Skeletal muscle tissue (tissue), 4 donors: ENCODE results near the gene TINAGL1. TPM values are rescaled to one million over a fixed set of nuclear protein-coding genes. Genes with fewer than 3 reads are reported as not detected.

Experiments
- H3K27ac ChIP-seq: one replicate; pipeline ENCODE4 v1.7.0; 2013; ENCODE audit warnings: mild to moderate bottlenecking, low read depth, low read length, inconsistent platforms
- H3K27me3 ChIP-seq, 3 donors: one replicate each; pipeline ENCODE4 v1.7.0; 2013; ENCODE audit warnings: low read length in 3 of 3; ENCODE audit not compliant: control insufficient read depth in 3 of 3, insufficient read depth in 3 of 3
- H3K36me3 ChIP-seq, 3 donors: one replicate each; pipeline ENCODE4 v1.7.0; 2013; ENCODE audit warnings: low read length in 3 of 3; ENCODE audit not compliant: control insufficient read depth in 3 of 3, insufficient read depth in 3 of 3
- H3K4me1 ChIP-seq, 3 donors: one replicate each; pipeline ENCODE4 v1.7.0; 2013; ENCODE audit warnings: low read length in 3 of 3, mild to moderate bottlenecking in 3 of 3; ENCODE audit not compliant: control insufficient read depth in 3 of 3, insufficient read depth in 3 of 3
- H3K4me3 ChIP-seq, 3 donors: one replicate each; pipeline ENCODE4 v1.7.0; 2013; ENCODE audit warnings: low read length in 3 of 3
- H3K9ac ChIP-seq, 3 donors: one replicate each; pipeline ENCODE4 v1.7.0; 2013; ENCODE audit warnings: low read length in 3 of 3, mild to moderate bottlenecking in 3 of 3, moderate library complexity in 2 of 3, low read depth in 1 of 3
- H3K9me3 ChIP-seq, 3 donors: one replicate each; pipeline ENCODE4 v1.7.0; 2013; ENCODE audit warnings: low read length in 3 of 3; ENCODE audit not compliant: control insufficient read depth in 3 of 3
- total RNA-seq: library from RNA; depleted of rRNA; stranded (reverse); fragments of >200 nt; gene quantifications from one replicate; pipeline ENCODE4 v1.2.3, GENCODE V29; 2014
- donor health status: Osteomylitis.

TINAGL1 gene
- total RNA-seq, 1 donor from 2014 or later, result 17.2 TPM

DNA sequence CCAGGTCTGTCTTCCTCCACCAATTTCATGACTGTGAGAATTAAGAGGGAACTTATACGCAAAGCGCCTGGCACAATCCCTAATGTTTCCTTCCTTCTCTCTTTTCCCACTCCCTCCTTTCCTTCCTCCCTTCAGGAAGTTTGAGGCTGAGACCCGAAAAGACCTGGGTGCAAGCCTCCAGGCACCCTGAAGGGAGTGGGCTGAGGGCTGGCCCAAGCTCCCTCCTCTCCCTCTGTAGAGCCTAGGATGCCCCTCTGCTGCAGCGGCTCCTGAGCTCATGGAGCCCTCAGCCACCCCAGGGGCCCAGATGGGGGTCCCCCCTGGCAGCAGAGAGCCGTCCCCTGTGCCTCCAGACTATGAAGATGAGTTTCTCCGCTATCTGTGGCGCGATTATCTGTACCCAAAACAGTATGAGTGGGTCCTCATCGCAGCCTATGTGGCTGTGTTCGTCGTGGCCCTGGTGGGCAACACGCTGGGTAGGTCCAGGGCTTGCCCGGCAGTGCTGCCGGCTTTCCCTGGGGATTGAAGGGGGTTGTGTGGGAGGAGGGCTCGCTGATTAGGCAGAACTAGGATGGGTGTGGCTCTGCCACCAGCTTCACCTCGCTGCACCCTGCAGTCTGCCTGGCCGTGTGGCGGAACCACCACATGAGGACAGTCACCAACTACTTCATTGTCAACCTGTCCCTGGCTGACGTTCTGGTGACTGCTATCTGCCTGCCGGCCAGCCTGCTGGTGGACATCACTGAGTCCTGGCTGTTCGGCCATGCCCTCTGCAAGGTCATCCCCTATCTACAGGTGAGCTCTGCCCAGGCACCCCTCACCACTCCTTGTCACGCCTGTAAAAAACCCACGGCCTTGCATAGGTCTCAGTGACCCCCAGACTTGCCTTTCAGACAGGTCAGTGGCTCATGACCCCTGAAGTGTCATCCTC, 42.9 kb downstream of the TINAGL1 start:
- peaks cover 34 to 37% (median 34%) of the 10 kb centered on the region in 3 donors for H3K27me3 ChIP-seq
- H3K4me1 ChIP-seq, result peaks cover 0 to 15% (median 14%) of the 10 kb centered on the region in 3 donors
- H3K9me3 ChIP-seq, result no peaks in the 10 kb centered on the region
- no peak overlapping the region for H3K4me3 ChIP-seq
- H3K9ac ChIP-seq, result no peak overlapping the region
- no peaks in the 10 kb centered on the region for H3K36me3 ChIP-seq
- no peak overlapping the region for H3K27ac ChIP-seq

DNA sequence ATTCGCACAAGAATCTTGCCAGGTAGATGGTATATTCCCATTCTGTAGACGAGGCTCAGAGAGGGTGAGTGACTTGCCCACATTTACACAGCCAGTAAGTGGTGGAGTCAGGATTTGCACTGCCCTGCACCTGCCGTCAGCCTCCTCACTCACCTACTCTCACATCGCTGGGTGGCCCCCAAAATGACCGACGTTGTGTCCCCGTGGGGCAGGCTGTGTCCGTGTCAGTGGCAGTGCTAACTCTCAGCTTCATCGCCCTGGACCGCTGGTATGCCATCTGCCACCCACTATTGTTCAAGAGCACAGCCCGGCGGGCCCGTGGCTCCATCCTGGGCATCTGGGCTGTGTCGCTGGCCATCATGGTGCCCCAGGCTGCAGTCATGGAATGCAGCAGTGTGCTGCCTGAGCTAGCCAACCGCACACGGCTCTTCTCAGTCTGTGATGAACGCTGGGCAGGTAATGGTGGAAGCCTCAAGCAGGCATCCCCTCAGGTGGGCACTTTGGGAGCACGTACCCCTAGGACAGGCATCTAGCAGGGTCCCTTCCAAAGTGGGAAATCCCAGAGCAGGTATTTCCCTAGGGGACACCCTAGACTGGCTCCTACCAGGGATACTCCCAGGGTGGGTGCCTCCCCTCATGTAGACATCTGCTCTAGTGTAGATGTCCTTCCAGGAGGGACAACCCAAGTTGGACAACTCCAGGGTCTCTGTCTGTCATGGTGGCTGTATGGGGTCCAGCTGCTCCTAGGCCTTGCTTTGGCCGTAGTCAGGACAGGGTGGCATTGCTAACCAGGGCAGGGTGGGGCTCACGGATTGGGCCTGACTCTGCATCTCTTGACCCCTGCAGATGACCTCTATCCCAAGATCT, 44.5 kb downstream of the TINAGL1 start:
- no peak overlapping the region for H3K4me3 ChIP-seq
- no peaks in the 10 kb centered on the region for H3K9me3 ChIP-seq
- no peaks in the 10 kb centered on the region for H3K36me3 ChIP-seq
- no peak overlapping the region for H3K9ac ChIP-seq
- peaks cover 29 to 37% (median 31%) of the 10 kb centered on the region in 3 donors for H3K27me3 ChIP-seq
- no peak overlapping the region for H3K27ac ChIP-seq
- H3K4me1 ChIP-seq, result peaks cover 0 to 12% (median 8%) of the 10 kb centered on the region in 3 donors

DNA sequence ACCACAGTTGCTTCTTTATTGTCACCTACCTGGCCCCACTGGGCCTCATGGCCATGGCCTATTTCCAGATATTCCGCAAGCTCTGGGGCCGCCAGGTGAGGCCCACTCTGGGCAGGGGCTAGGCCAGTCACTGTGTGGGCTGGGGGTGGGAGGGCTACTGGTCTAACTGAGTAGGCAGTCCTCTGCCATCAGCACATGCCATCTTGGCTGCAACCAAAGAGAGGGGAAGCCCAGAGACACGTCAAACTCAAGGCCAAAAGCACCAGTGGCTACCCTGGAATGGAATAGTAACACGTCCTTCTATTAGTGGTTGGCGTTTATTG, 45.1 kb downstream of the TINAGL1 start:
- no peaks in the 10 kb centered on the region for H3K9me3 ChIP-seq
- no peak overlapping the region for H3K4me3 ChIP-seq
- no peak overlapping the region for H3K27ac ChIP-seq
- H3K27me3 ChIP-seq, result peaks cover 23 to 33% (median 26%) of the 10 kb centered on the region in 3 donors
- H3K4me1 ChIP-seq, result peaks cover 0 to 18% (median 14%) of the 10 kb centered on the region in 3 donors
- H3K9ac ChIP-seq, result no peak overlapping the region
- no peaks in the 10 kb centered on the region for H3K36me3 ChIP-seq

DNA sequence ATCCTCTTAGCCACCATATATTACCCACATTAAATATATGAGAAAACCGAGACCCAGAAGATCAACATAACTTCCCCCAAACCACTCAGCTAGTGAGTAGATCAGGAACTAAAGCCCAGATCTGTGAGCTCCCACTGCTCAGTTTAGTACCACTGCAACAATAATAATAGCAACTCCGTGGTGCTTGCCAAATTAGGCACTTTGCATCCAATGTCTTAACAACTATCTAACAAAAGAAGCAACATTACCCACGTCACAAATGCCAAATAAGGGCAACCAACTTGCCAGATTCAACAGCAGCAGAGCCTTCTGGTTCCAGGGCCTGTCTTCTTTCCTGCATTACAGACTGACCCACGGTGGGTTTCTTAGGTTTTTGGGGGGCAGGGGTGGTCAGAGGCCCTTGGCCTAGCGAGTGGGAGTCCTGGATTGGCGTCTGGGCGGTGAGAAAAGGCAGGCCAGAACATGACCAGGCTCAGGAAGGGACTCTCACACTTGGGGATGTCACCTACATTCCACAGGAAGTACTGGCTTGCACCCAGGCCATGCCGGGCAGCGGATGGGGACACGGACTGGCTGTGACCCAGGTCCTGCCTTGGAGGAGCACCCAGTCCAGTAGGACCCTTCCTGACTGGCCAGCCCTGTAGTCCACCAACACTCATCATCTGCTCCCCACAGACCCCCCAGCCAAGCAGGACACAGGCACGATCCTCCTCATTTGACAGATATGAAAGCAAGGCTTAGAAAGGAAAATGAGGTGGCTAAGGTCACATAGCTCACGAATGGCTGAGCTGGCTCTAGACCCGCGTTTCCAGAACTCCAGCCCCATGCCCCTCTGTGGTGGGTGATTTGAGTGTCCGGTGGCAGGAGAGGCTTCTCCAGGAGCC, 45.8 kb downstream of the TINAGL1 start:
- Histone ChIP-seq H3K4me3 (no peak overlapping the region), H3K27ac (no peak overlapping the region), H3K36me3 (no peaks in the 10 kb centered on the region), H3K9me3 (no peaks in the 10 kb centered on the region), H3K9ac (peak overlapping the region in 1 of 3 donors; percentile 16), H3K27me3 (peaks cover 17 to 26% (median 20%) of the 10 kb centered on the region in 3 donors), H3K4me1 (peaks cover 5 to 24% (median 21%) of the 10 kb centered on the region in 3 donors)

DNA sequence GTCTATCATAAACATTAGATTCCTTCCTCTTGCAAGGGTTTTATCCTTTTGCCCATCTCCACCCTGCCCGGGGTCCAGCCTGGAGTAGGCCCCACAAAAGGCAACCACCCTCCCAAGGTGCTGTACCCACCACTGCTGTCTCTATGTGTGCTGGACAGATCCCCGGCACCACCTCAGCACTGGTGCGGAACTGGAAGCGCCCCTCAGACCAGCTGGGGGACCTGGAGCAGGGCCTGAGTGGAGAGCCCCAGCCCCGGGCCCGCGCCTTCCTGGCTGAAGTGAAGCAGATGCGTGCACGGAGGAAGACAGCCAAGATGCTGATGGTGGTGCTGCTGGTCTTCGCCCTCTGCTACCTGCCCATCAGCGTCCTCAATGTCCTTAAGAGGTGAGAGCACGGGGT, 47.0 kb downstream of the TINAGL1 start:
- no peak overlapping the region for H3K4me3 ChIP-seq
- H3K4me1 ChIP-seq, result peaks cover 16 to 37% (median 31%) of the 10 kb centered on the region in 3 donors

DNA sequence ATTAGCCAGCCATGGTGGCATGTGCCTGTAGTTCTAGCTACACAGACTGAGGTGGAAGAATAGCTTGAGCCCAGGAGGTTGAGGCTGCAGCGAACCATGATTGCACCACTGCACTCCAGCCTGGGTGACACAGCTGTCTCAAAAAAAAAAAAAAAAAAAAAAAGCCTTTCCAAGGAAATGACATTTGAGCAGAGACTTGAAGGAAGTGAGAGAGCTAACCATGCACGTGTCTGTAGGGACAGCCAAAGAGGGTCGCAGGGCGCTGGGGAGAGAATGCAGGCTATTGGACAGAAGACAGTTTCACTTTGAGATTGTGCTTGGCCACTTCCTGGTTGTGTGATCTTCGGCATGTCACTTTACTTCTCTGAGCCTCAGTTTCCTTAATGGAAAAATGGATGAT, 48.0 kb downstream of the TINAGL1 start:
- Histone ChIP-seq H3K9me3 (no peaks in the 10 kb centered on the region), H3K27ac (no peak overlapping the region), H3K4me1 (peaks cover 22 to 44% (median 40%) of the 10 kb centered on the region in 3 donors)

More for the DNA sequence above, 47.0 kb downstream of the TINAGL1 start:
- Histone ChIP-seq H3K27ac (no peak overlapping the region), H3K27me3 (peaks cover 10 to 15% (median 12%) of the 10 kb centered on the region in 3 donors), H3K9ac (no peak overlapping the region), H3K36me3 (peaks cover under 1 to 4% (median 2%) of the 10 kb centered on the region in 3 donors), H3K9me3 (no peaks in the 10 kb centered on the region)

DNA sequence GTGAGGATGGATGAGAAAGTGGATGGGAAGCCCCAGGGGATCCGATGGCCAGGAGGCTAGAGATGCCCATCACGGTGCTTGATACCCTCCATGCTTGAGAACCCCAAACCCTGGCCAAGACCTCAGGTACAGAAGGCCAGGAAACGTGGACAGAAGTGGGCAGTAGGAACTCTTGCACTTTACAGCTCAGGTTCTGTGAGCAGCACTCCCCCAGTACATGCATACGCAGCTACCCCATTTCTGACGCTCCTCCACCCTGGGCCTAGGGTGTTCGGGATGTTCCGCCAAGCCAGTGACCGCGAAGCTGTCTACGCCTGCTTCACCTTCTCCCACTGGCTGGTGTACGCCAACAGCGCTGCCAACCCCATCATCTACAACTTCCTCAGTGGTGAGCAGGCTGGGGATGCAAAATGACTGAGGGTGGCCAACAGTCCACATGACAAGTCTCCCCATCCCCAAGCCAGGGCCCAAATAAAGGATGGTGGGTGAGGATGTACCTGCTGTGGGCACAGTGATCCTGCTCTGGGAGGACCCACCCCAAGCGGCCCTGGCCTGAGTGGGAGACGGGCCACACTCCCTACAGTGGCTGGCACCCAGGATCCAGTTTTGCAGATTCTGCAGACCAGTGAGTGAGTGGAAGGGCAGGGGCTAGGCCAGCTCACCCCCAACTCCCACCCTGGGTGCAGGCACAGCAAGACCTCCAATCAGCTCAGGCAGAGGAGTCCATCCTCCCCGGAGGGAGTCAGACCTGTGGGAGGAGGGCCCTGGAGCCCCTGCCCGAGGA, 48.6 kb downstream of the TINAGL1 start:
- Histone ChIP-seq H3K27ac (no peak overlapping the region), H3K27me3 (peaks cover 0 to 1% (median 0%) of the 10 kb centered on the region in 3 donors), H3K9me3 (no peaks in the 10 kb centered on the region), H3K9ac (no peak overlapping the region), H3K36me3 (peaks cover 15 to 17% (median 17%) of the 10 kb centered on the region in 3 donors), H3K4me1 (peaks cover 22 to 45% (median 44%) of the 10 kb centered on the region in 3 donors), H3K4me3 (no peak overlapping the region)

More for the DNA sequence above, 48.0 kb downstream of the TINAGL1 start:
- Histone ChIP-seq H3K9ac (no peak overlapping the region), H3K27me3 (peaks cover under 1 to 7% (median 4%) of the 10 kb centered on the region in 3 donors), H3K4me3 (no peak overlapping the region), H3K36me3 (peaks cover 10 to 11% (median 11%) of the 10 kb centered on the region in 3 donors)

DNA sequence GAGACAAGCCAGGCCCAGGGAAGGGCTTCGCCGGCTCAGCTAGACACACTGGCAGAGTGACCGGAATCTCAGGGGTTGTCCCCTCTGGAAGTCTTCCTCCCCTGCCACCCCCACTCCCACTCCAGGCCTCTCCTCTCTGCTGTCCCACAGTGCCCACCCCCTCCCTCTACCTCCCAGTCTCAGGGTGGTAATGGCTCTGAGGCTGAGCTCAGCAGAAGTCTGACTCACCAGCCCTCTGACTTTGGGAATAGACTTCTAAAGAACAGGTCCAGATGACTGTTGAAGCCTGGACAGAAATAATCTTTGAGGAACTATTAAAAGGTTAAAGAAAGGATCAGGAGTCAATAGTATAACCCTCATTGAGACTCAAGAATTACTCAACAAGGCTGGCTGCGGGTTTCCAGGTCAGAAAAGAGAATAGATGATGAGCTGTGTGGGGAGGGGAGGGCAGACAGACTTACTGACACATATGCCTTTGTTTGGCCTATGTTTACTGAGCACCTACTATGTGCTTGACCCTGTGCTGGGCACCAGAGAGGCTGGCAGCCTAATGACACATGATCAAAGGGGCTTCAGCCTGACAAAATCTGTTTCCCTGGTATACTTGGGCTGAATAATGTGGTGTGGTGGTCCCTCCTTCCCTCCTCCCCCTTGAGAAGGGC, 49.4 kb downstream of the TINAGL1 start:
- peak overlapping the region; percentile 51 for H3K27ac ChIP-seq

More for the DNA sequence above, 49.4 kb downstream of the TINAGL1 start:
- H3K9ac ChIP-seq, result no peak overlapping the region
- no peak overlapping the region for H3K4me3 ChIP-seq
- H3K36me3 ChIP-seq, result peaks cover 22 to 25% (median 25%) of the 10 kb centered on the region in 3 donors
- H3K27me3 ChIP-seq, result no peaks in the 10 kb centered on the region
- peaks cover 22 to 47% (median 45%) of the 10 kb centered on the region in 3 donors for H3K4me1 ChIP-seq
- H3K9me3 ChIP-seq, result no peaks in the 10 kb centered on the region
